Activated CD4-positive, alpha-beta T cell treated with anti-CD3 and anti-CD28 coated beads, Interleukin-2, amount 50 U/mL, for 24 hours (primary cell): ENCODE measurements around the gene TMEM258.

Experiments
- DNase-seq, 2 donors: peaks; one replicate each; pipeline ENCODE4 v3.0.0-alpha.2; 2020; ENCODE audit warnings: low read depth in 1 of 2, low spot score in 1 of 2

Gene TMEM258

DNA sequence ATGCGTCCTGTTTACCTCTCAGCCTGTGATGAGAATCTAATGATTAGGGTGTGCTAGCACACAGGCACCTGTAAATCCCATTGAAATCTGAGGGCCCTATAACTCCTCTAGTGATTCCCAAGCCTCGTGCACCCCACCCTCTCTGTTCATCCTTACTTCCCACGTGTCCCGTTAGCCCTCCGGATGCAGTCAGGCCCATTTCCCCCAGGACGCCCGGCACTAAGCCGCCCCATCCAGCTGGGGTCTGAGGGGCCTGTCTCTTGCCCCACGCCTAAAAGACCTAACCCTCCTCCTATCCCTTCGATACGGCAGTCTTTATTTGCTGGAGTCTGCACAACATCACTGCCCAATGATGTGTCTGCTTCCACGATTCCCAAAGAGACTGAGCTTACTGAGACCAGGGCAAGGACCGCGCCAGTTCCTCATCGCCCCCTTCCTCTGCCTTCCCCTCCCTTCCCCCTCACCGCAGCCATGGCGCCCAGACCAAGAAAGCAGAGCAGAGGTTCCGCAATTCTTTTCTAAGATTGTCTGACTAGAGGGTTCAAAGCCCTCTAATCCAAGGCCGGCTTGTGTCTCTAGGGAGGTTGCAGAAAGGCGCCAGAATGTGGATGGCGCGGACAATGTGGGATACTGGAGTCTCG, 34.7 kb upstream of the TMEM258 start:
- no peak for DNase-seq

DNA sequence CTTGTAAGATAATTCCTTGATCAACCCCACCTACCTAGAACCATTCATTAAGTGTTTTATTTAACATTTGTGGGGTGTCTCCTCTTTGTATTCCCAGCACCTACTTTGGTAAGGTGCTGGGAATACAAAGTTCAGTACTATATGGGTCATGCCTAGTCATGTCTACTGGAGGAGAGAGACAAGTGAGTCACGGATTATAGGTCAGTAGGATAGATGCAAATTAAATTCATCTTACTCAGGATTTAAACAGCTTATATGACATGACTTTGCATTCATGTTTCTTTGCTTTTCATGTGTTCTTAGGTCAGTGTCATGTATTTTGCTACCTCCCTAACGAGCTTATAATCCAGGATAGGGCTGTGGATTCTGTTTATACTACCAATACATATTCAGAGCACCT, 27.8 kb upstream of the TMEM258 start:
- DNase-seq, result no peak

DNA sequence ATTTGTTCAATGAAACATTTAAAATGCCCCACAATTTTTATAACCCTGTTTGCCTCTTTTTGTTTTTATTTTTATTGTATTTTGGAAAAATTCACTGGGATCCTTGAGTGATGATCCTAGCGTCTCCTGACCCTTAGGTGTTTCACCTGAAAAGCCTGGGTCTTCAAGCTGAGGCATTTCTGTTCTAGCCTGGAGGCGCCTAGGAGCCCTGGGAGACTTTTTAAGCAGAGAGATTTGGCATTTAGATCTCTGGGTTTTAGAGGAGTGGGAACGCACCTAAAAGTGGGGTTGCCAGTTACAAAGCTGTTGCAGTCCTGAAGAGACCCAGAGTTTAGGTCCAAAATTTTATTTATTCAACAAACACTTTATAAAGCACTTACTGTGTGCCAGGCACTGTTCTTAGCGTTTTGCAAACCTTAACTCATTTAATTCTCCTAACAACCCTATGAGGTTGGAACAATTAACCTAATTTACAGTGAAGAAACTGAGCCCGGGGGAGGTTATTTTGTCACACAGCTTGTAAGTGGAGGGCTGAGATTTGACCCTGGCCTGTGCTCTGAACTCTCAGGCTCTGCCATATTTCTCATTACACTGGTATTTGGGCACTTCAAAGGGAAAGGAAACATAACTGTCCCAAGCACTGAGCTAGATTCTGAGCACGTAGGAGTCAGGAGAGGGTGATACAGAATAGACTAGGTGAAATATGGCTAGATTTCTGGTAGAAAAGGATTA, 25.2 kb upstream of the TMEM258 start:
- DNase-seq, result no peak

DNA sequence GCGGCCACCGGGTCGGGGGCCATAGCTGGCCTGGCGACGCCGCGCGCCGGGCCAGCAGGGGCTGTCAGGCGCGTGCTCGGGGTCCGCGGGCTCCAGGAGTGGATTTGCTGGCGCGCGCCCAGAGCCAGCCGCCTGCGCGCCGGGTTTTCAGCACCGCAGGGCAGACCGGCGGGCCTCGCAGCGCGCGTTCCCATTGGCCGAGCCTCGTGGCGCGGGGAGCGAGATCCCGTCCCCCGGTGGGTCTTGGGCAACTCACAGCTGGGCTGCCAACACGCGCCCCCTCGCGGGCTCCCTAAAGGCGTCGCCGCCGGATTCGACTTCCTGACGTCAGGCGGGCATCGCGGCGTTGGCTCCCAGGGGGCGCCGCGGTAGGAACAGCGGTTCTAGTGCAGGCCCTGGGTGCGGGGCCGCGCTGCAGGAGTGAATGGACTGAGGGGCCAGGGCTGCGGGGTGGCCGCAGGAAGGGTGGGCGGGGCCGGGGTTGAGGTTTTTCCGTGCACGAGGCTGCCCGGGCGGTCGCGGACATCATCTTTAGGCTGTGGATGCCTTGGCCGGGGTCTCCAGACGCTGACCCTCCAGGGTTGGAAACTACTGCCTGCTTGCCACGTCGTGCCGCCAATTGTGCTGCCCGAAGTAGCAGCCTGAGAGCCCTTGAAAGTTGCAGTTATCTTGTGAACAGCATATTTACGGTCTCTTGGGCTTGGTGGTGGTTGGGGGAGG, 24.5 kb upstream of the TMEM258 start, which contains the start of gene FADS1:
FADS1 (minus strand) TSS at position 268 of the 720 bp plus-strand sequence; CDS start at position 194, 74 bp downstream.
- DNase-seq, result peak; percentile 44 to 62

DNA sequence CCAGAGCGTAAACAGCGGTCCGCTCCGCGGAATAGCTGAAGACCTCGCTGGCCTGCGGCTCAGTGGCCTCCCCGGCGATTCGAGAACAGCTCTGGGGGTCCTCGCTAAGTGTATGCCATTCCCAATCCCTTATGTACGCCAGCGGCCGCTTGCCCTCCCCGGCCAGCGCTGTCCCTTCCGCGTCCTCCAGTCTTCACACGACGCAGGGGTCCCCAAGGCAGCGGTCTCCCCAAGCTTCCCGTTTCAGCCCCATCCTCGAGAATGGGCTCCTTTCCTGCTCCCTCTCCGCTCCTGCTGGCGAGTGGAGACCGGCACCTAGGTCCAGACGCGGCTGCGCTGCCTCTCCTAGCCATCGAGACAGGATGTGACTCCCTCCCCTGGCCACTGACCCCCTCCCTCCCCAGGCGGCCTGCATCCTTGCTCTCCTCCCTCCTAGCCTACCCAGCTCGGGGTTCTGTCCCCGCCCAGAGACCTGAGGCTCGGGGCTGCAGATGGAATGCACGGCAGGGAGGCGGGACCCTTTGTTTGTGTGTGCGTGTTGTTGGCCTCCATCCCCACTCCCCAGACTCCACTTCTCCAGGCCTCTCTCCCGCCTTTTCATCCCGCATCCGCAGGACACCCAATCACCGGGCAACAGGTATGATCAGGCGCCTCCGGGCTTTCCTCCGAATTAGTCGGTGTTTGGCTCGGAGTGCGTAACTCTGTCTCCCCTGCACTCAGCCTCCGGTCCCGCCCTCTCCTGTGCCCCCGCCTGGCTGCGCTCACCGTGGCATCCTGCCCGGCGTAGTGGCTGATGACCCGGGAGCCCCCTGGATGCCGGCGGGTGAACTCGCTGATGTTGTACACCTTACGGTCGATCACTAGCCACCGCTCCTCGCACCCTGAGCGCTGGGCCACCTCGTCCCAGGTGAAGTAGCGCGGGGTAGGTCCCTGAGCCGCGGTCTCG, 23.7 kb upstream of the TMEM258 start:
- no peak for DNase-seq

DNA sequence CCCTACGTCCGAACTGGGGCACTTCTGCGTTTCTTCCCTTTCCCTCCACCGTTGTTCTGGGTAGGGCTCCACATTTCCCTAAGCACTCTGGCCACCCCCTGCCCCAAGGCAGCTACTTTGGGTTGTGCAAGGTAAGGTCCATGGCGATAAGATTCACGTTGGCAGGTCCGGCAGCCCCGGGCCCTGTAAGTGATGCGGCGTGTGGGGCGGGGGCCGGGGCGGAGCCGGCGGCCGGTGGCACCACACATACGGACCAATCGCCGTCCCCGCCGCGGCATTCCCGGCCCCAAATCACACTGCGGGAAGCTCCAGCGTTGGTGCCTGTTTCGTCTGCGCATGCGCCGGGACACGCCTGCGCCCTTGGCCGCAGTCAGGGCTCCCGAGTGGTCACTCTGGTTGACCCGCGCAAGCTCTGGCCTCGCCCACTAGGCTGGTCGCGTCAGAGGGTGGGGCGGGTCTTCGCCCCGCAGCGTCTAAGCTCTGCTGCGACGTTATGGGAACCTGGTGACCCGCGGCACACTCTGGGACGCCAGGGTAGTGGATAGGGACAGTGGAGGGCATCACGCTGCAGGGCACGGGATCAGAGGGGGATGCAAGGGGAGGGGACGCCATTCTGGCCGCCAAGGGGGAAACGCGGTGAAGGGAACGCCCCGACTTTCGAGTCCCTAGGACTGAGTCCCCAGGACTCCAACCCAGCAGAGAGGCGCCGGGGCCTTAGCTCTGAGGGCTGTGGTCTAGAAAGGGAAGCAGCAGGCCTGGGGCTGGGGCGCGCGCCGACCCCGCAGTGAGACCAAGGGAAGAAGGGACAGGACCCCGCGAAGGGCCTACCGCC, 22.8 kb upstream of the TMEM258 start:
- no peak for DNase-seq

DNA sequence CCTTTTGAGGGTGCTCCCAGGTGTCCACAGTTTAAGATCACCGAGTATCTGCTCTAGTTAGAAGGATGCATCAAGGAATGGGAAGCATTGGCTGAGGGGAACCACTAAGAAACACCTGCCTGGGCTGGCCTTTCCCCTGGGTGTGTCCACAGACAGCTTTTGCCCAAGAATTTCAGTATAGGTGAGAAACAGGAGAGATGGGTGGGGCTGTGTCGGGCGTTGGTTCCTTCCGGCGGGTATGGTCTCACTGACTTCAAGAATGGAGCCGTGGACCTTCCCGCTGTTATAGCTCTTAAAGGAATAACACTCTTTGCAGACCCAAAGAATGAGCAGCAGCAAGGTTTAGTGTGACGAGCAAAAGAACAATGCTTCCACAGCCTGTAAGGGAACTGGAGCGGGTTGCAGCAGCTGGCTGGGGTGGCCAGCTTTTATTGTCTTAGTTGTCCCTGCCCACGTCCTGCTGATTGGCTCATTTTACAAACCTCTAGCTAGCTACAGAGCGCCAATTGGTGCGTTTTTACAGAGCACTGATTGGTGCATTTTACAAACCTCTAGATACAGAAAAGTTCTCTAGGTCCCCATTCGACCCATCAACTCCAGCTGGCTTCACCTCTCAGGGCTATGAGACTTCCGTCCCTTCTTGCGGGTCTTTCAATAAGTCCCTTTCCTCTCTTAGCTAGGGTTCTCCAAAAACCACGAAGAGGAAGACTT, 22.0 kb upstream of the TMEM258 start:
- no peak for DNase-seq

DNA sequence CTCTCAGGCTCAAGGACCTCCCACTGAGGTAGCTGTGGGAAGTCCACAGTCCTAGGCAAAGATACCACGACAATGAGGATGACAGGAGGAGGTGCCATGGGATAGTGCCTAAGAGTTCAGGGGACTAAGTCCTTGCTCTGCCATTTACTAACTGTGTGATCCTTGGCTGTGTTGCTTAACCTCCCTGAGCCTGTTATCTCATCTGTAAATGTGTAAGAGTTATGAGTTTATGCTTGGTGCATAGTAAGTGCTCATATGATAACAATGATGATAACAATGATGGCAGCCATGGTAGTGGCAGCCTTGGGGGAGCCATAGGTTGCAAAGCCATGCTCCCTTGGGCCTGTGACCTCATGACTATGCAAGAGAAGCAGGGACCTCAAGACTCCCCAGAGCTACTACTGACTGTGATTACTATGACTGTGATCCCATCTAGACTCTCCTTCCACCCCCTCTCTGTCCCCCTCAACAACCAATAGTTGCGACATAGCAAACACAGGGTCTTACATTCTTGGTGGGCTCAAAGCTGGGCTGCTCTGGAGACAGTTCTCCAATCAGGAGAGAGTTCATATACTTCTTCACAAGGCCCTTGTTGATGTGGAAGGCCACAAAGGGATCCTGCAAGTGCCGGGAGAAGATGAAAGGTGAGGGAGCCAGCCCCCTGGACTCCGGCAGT, 20.5 kb upstream of the TMEM258 start:
- DNase-seq, result no peak

DNA sequence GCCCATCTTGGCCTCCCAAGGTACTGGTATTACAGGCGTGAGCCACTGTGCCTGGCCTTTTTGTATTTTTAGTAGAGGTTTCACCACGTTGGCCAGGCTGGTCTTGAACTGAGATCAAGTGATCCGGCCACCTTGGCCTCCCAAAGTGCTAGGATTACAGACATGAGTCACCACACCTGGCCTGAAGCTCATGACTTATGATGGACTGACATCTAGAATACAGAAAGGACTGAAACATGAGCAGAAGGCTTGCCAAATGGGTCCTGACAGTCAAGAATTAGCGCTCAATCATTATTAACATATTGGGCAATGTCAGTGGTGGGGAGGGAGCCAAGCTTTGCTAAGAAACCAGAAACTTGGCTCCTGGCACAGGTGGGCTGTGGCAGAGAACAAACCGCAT, 19.4 kb upstream of the TMEM258 start:
- no peak for DNase-seq

DNA sequence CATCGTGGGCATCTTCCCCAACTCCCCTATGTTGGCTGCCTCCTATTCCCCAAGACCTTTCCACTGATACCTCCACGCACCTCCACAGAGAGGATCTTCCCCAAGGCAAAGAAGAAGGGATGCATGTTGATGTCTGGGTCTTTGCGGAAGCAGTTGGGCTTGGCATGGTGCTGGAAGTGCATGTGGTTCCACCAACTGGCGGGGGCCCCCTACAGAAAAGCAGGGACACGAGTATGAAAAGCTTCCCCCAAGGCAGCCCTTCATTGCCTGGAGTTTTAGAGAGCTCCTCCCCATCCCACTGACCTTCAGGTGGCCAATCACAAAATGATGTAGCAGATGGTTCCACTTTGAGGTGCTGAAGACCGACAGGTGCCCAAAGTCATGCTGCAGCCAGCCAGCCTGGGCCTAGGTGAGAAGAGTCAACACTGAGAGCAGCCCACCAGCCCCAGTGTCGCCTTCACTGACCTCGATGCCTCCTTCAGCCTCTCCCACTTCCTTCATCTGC, 18.3 kb upstream of the TMEM258 start:
- DNase-seq, result no peak

DNA sequence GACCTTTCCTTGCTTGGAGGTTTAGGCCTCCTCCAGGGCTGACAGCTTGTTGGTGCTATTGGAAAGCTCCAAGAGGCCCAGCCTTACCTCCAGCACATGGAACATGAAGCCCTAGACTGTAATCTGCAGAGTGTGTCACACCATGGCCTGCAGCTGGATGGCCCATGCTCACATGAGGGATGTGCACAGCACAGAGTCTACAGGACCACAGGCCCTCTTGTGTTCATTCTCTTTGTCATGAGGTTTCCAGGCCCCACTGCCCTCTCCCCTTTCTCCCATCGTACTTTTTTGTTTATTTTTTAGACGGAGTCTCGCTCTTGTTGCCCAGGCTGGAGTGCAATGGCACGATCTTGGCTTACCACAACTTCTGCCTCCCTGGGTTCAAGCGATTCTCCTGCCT, 14.4 kb upstream of the TMEM258 start:
- no peak for DNase-seq

DNA sequence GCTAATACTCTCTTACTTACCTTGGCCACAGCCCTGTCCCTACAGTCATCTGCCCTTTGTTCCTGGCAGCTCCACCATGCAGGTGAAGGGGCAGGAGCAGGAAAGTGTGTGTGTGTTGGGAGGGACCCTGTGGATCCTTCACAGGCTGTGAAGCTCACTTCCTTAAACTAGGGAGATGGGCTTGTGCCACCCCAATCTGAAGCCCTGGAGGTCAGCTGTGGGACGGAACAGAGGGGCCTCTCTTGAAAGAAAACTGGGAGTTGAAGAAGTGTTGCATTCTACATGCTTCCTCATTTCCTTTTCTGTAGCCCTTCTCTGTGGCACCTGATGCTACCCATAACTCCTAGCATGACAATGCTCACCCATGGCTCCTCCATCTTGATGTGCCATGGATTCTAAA, 12.7 kb upstream of the TMEM258 start:
- DNase-seq, result no peak

DNA sequence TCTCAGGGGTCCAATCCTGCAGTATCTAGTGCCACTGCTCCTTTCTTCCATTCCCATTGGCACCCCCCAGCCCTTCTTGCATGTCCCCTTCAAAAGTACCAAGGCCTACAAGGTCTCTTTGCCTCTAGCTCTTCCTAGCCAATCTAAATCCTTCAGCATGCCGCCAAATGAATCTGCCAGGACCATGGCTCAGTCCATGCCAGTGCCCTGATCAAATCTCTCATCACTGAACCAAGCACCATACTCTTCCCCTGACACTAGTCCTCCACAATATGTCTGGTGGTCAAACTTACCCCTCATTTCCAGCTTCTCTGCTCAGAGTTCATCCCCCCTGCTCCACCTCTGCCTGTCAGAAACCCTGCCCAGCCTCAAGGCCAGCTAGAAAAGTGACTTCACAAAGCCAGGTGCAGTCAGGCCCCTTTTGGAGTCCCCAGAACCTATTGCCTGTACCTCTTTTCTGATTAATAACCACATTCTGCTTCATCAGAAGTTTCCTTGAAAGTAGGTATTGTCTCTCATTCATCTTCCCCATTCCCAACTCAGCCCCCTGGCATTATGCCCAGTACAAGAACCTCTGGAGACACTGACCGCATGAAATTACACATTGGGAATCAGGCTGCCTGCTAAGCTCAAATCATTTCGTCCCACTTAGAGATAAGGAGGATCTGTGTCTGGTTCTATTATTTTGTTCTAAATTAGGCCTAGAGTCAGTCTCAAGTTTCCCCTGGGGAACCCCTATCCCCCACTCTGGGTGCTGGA, 11.7 kb upstream of the TMEM258 start:
- no peak for DNase-seq

DNA sequence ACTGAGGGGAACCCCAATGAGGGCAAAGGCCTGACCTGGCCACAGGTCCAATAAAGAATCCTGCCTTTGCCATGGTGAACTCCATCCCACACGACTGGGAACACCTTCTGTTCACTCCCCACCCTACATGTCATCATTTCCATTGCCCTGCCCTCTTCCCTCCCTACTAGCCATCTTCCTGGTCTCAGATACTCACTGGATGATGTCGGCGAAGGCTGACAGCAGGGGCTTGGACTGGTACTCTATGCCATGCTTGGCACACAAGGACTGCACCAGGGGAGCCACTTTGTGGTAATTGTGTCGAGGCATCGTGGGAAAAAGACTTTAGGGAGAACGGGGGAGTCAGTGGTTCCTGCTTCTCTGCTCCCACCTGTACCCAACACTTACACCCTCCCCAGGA, 10.2 kb upstream of the TMEM258 start:
- DNase-seq, result no peak

DNA sequence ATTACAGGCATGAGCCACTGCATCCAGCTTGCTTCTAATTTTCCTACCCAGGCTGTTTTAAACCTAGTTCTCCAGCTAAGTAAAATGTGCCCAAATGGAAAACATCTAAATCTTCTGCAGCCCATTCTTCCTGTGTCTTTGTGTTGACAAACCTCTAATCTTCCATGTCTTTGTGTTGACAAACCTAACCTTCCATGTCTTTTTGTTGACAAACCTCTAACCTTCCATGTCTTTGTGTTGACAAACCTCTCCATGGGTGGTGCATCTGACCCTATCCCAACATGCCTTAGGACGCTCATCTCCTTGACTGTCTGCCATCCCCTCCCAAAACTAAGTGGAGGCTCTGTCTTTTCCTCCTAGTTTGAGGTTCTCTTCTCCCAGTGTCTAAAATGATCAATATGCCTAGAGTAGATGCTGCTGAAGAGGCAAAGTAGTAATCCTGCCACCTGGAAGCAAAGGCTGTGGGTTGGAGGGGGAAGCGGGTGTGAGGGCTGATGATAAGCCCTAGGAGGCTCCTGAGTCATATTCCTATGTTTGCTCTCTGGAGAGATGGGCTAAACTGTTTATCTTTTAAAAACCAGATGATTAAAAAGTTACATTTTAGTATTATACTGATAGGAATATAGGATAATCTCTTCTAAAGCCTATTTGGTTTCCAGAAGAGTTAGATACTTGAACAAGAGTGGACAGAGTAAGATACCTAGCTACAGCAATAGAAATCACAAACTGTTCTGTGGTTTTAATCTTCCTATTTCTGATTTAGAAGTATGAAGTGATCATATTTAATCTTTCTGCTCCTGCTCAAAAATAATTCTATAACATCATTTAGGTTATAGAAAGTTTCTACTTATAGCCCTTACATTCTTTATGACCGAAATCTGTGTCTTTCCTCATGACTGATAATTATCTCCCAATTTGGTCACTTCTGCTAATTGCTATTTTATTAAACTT, 8.2 kb upstream of the TMEM258 start:
- DNase-seq, result no peak

DNA sequence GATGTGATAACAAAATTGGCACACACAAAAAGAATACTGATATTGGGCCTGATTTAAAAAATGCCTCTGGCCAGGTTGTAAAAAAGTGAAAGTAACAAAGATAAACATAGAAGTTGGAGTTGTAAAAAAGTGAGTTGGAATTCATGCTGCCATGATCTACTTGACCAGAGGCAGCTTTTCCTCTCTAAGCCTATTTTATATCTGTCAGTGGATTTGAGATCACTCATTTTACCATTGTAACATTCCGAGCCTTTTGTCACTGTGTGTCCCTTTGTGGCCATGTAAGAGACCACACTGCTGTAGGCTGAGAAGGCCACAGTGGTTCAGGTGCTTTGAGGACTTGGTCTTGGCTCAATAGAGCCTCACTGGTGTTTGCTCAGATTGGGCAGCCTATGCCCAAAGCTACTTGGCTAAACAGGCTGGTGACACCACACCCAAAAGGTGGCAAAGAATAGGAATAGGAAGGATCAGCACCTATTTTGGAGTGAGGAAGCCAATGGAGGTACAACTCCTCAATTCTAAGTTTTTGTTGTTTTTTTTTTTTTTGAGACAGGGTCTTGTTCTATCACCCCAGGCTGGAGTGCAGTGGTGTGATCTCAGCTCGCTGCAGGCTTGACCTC, 7.4 kb upstream of the TMEM258 start:
- DNase-seq, result no peak
